HEK293T (cell line): ENCODE measurements around the gene ISM1.

ENCODE experiments used
- CTCF ChIA-PET: fragments of 350-600 bp; formaldehyde crosslinking; extraction: SDS; loops from one replicate; lab custom pipeline; 2021; ENCODE audit warnings: antibody characterized with exemption, inconsistent platforms; lab: Yijun Ruan, JAX
- POLR2A ChIA-PET: fragments of 350-600 bp; formaldehyde crosslinking; extraction: SDS; loops from one replicate; lab custom pipeline; 2020; ENCODE audit warnings: antibody characterized with exemption, inconsistent platforms; lab: Yijun Ruan, JAX
- DNase-seq: peaks from one replicate; pipeline ENCODE4 v3.0.0; 2012; ENCODE audit warnings: mixed read lengths; ENCODE audit errors: extremely low spot score
- ARNT ChIP-seq: fragments of 450-650 bp; IDR thresholded peaks from 2 replicates; pipeline ENCODE4 v1.6.1; 2017; ENCODE audit warnings: mild to moderate bottlenecking
- BHLHE40 ChIP-seq: fragments of 450-650 bp; IDR thresholded peaks from 2 replicates; pipeline ENCODE4 v1.6.1; 2016; ENCODE audit warnings: mild to moderate bottlenecking, moderate library complexity, borderline replicate concordance
- CTBP1 ChIP-seq: fragments of 450-650 bp; IDR thresholded peaks from 2 replicates; pipeline ENCODE4 v1.6.1; 2016; ENCODE audit warnings: borderline replicate concordance
- ELF4 ChIP-seq: fragments of 450-650 bp; IDR thresholded peaks from 2 replicates; pipeline ENCODE4 v1.6.1; 2017; ENCODE audit warnings: antibody characterized with exemption
- FOXA1 ChIP-seq: fragments of 450-650 bp; IDR thresholded peaks from 2 replicates; pipeline ENCODE4 v1.6.1; 2016; ENCODE audit warnings: mild to moderate bottlenecking
- FOXK2 ChIP-seq: fragments of 450-650 bp; IDR thresholded peaks from 2 replicates; pipeline ENCODE4 v1.6.1; 2016; ENCODE audit warnings: mild to moderate bottlenecking
- FOXM1 ChIP-seq: fragments of 450-650 bp; IDR thresholded peaks from 2 replicates; pipeline ENCODE4 v1.6.1; 2017; ENCODE audit warnings: mild to moderate bottlenecking, borderline replicate concordance
- HDGF ChIP-seq: fragments of 450-650 bp; IDR thresholded peaks from 2 replicates; pipeline ENCODE4 v1.6.1; 2017; ENCODE audit warnings: antibody characterized with exemption, borderline replicate concordance
- L3MBTL2 ChIP-seq: fragments of 450-650 bp; conservative IDR thresholded peaks from 2 replicates; pipeline ENCODE4 v1.6.1; 2016; ENCODE audit warnings: mild to moderate bottlenecking
- LEF1 ChIP-seq: fragments of 450-650 bp; IDR thresholded peaks from 2 replicates; pipeline ENCODE4 v1.6.1; 2017; ENCODE audit warnings: mild to moderate bottlenecking, borderline replicate concordance
- NFRKB ChIP-seq: fragments of 450-650 bp; IDR thresholded peaks from 2 replicates; pipeline ENCODE4 v1.6.1; 2016; ENCODE audit warnings: mild to moderate bottlenecking, moderate library complexity
- SP1 ChIP-seq: fragments of 450-650 bp; IDR thresholded peaks from 2 replicates; pipeline ENCODE4 v1.6.1; 2017
- SUZ12 ChIP-seq: fragments of 450-650 bp; IDR thresholded peaks from 2 replicates; pipeline ENCODE4 v1.6.1; 2016; ENCODE audit warnings: mild to moderate bottlenecking
- TARDBP ChIP-seq: fragments of 450-650 bp; IDR thresholded peaks from 2 replicates; pipeline ENCODE4 v1.6.1; 2016
- ZNF384 ChIP-seq: fragments of 450-650 bp; IDR thresholded peaks from 2 replicates; pipeline ENCODE4 v1.6.1; 2016
- TF ChIP-seq, protein P1 (sequence below): fragments of 450-650 bp; IDR thresholded peaks from 2 replicates; pipeline ENCODE4 v1.6.1; 2016

The ISM1 gene

GRCh38 chr20:13265941-13266340 lies 44.9 kb downstream of the ISM1 start:
- TF ChIP-seq FOXK2 (no peak), FOXM1 (no peak), HDGF (no peak), NFRKB (no peak), L3MBTL2 (no peak), TARDBP (no peak), ARNT (no peak)
- POLR2A ChIA-PET, result no interaction called here

DNA sequence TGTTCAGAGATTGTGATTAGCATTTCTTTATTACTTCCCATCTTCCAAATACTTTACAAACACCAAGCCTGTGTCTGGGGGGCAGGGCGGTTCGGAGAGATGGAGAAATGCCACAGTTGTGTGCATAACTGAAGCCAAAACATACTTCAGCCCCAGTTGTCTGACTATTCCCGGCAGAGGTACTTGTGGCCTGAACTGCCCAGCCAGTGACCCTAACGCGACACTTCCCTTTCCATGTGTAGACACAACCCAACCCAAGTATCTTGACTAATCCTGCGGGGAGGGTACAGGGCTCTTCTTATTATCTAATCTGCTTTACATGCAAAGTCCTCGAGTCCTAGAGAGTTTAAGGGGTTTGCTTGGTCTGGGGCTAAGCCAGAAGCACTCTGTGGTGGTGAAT lies 46.2 kb downstream of the ISM1 start:
- no peak for DNase-seq
- ChIA-PET POLR2A (no interaction called here), CTCF (no interaction called here)
- TF ChIP-seq NFRKB (no peak), SUZ12 (no peak), BHLHE40 (no peak), CTBP1 (no peak), FOXK2 (no peak), ARNT (no peak), ZNF384 (no peak), SP1 (no peak), ELF4 (no peak), FOXA1 (no peak), HDGF (no peak), LEF1 (no peak), TARDBP (no peak), FOXM1 (no peak)
- TF ChIP-seq, protein P1, sequence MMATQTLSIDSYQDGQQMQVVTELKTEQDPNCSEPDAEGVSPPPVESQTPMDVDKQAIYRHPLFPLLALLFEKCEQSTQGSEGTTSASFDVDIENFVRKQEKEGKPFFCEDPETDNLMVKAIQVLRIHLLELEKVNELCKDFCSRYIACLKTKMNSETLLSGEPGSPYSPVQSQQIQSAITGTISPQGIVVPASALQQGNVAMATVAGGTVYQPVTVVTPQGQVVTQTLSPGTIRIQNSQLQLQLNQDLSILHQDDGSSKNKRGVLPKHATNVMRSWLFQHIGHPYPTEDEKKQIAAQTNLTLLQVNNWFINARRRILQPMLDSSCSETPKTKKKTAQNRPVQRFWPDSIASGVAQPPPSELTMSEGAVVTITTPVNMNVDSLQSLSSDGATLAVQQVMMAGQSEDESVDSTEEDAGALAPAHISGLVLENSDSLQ, result no peak

More at GRCh38 chr20:13265941-13266340, 44.9 kb downstream of the ISM1 start:
- no peak for DNase-seq
- CTCF ChIA-PET, result no interaction called here

GRCh38 chr20:13268953-13269352 lies 47.9 kb downstream of the ISM1 start:
- DNase-seq, result no peak
- POLR2A ChIA-PET, result no interaction called here
- TF ChIP-seq ZNF384 (no peak), FOXM1 (no peak), SUZ12 (no peak), FOXK2 (no peak), BHLHE40 (no peak), FOXA1 (no peak), CTBP1 (no peak), HDGF (no peak), TARDBP (no peak), ARNT (no peak), SP1 (no peak), ELF4 (no peak), LEF1 (no peak), NFRKB (no peak), L3MBTL2 (no peak)
- TF ChIP-seq, protein P1, result no peak
- CTCF ChIA-PET, result no interaction called here

- no peak for TF ChIP-seq ZNF384
- no peak for TF ChIP-seq L3MBTL2
- no peak for TF ChIP-seq SUZ12
- no peak for TF ChIP-seq CTBP1
- no peak for TF ChIP-seq FOXK2
- no peak for TF ChIP-seq SP1
- TF ChIP-seq TARDBP, result no peak
- no peak for TF ChIP-seq ARNT
- no peak for TF ChIP-seq ELF4
- no peak for TF ChIP-seq HDGF
- CTCF ChIA-PET, result no interaction called here
- POLR2A ChIA-PET, result no interaction called here
- DNase-seq, result no peak
Measured at GRCh38 chr20:13270211-13270610, 49.1 kb downstream of the ISM1 start.

- CTCF ChIA-PET, result interaction anchor here (0.6 kb wide), 1 partner anchor 120 kb away, joined by 8 read pairs; no protein-coding TSS in a partner anchor
- no peak for DNase-seq
- no peak for TF ChIP-seq L3MBTL2
- TF ChIP-seq FOXA1, result no peak
- no peak for TF ChIP-seq ELF4
- no peak for TF ChIP-seq TARDBP
- TF ChIP-seq ARNT, result no peak
- TF ChIP-seq FOXK2, result no peak
- TF ChIP-seq, protein P1, result no peak
- TF ChIP-seq LEF1, result no peak
- POLR2A ChIA-PET, result no interaction called here
Measured at GRCh38 chr20:13271098-13271497, 50.0 kb downstream of the ISM1 start.

GRCh38 chr20:13271977-13272975 lies 51.2 kb downstream of the ISM1 start:
- TF ChIP-seq HDGF (no peak), ELF4 (no peak), BHLHE40 (no peak), FOXM1 (no peak), FOXA1 (no peak), CTBP1 (no peak), SP1 (no peak)
- CTCF ChIA-PET, result no interaction called here
- POLR2A ChIA-PET, result no interaction called here
- no peak for DNase-seq
